ENCODE measurements around the gene MT1A.

DNA sequence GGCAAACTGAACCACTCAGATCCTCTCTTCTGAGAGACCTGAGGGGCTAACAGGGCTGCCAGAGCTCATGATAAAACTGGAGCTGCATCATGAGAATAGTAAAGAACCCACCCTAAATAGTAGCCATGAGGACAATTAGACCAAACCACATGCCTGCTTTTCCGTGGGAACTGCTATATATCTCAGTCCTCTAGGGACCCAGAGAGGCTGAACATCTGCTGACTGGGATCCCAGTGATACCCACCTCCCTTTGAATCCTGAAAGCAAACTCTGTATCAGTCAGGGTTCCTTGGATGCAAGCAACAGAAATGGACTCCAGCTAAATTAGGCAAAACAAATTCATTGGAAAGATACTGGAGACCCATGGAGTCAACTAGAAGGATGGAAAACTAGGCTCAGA, 50.3 kb downstream of the MT1A start:
- TF ChIP-seq, protein P1, sequence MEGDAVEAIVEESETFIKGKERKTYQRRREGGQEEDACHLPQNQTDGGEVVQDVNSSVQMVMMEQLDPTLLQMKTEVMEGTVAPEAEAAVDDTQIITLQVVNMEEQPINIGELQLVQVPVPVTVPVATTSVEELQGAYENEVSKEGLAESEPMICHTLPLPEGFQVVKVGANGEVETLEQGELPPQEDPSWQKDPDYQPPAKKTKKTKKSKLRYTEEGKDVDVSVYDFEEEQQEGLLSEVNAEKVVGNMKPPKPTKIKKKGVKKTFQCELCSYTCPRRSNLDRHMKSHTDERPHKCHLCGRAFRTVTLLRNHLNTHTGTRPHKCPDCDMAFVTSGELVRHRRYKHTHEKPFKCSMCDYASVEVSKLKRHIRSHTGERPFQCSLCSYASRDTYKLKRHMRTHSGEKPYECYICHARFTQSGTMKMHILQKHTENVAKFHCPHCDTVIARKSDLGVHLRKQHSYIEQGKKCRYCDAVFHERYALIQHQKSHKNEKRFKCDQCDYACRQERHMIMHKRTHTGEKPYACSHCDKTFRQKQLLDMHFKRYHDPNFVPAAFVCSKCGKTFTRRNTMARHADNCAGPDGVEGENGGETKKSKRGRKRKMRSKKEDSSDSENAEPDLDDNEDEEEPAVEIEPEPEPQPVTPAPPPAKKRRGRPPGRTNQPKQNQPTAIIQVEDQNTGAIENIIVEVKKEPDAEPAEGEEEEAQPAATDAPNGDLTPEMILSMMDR (IDR thresholded peaks at IDR 0.05; ENCODE audit: insufficient read depth, low read length), result no peak
- TF ChIP-seq GABPA (IDR thresholded peaks at IDR 0.05; ENCODE audit: low read depth) (no peak), POLR2AphosphoS5 (IDR thresholded peaks at IDR 0.05; ENCODE audit: low read depth) (no peak), SPI1 (IDR thresholded peaks at IDR 0.05; ENCODE audit: borderline replicate concordance, low read depth) (no peak)
- TF ChIP-seq, protein P2, sequence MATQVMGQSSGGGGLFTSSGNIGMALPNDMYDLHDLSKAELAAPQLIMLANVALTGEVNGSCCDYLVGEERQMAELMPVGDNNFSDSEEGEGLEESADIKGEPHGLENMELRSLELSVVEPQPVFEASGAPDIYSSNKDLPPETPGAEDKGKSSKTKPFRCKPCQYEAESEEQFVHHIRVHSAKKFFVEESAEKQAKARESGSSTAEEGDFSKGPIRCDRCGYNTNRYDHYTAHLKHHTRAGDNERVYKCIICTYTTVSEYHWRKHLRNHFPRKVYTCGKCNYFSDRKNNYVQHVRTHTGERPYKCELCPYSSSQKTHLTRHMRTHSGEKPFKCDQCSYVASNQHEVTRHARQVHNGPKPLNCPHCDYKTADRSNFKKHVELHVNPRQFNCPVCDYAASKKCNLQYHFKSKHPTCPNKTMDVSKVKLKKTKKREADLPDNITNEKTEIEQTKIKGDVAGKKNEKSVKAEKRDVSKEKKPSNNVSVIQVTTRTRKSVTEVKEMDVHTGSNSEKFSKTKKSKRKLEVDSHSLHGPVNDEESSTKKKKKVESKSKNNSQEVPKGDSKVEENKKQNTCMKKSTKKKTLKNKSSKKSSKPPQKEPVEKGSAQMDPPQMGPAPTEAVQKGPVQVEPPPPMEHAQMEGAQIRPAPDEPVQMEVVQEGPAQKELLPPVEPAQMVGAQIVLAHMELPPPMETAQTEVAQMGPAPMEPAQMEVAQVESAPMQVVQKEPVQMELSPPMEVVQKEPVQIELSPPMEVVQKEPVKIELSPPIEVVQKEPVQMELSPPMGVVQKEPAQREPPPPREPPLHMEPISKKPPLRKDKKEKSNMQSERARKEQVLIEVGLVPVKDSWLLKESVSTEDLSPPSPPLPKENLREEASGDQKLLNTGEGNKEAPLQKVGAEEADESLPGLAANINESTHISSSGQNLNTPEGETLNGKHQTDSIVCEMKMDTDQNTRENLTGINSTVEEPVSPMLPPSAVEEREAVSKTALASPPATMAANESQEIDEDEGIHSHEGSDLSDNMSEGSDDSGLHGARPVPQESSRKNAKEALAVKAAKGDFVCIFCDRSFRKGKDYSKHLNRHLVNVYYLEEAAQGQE (IDR thresholded peaks at IDR 0.05; ENCODE audit: insufficient replicate concordance, low read depth), result no peak
